NCI-H510A (cell line): ENCODE data around the gene WIPI1.
"Not testable (repeated sequence)": the region's sequence is repeated elsewhere in the genome, so short reads cannot be mapped to it uniquely, and the experiment has no call there.

Experiments
- DNase-seq: peaks from one replicate; lab custom pipeline; 2025; lab: John Stamatoyannopoulos, UW

Gene WIPI1

GRCh38 chr17:68437979-68438822 is 19.1 kb downstream of the WIPI1 start:
- peak; percentile 28 for DNase-seq

GRCh38 chr17:68435876-68436842 is 21.1 kb downstream of the WIPI1 start:
- DNase-seq = peak; percentile 61

GRCh38 chr17:68435361-68435760 is 21.9 kb downstream of the WIPI1 start:
- DNase-seq = no peak

GRCh38 chr17:68433911-68434508 is 23.3 kb downstream of the WIPI1 start:
- DNase-seq = no peak

- no peak for DNase-seq
Observed at GRCh38 chr17:68433211-68433610, 24.1 kb downstream of the WIPI1 start.

- no peak for DNase-seq
Observed at GRCh38 chr17:68432086-68432864, 25.0 kb downstream of the WIPI1 start.

GRCh38 chr17:68431661-68432071 is 25.6 kb downstream of the WIPI1 start:
- no peak for DNase-seq

GRCh38 chr17:68431045-68431608 is 26.2 kb downstream of the WIPI1 start:
- DNase-seq = no peak

GRCh38 chr17:68429881-68430280 is 27.4 kb downstream of the WIPI1 start:
- no peak for DNase-seq

GRCh38 chr17:68428498-68429172 is 28.7 kb downstream of the WIPI1 start:
- DNase-seq = no peak

GRCh38 chr17:68427575-68427974 is 29.7 kb downstream of the WIPI1 start:
- no peak for DNase-seq

GRCh38 chr17:68425979-68426378 is 31.3 kb downstream of the WIPI1 start:
- DNase-seq = no peak

- peak; percentile 78 for DNase-seq
Observed at GRCh38 chr17:68424861-68425260, 32.4 kb downstream of the WIPI1 start.

- no peak for DNase-seq
Observed at GRCh38 chr17:68424203-68424602, 33.1 kb downstream of the WIPI1 start.

- DNase-seq = no peak
Observed at GRCh38 chr17:68423251-68423650, 34.0 kb downstream of the WIPI1 start.

GRCh38 chr17:68422821-68423220 is 34.5 kb downstream of the WIPI1 start:
- no peak for DNase-seq

- no peak for DNase-seq
Observed at GRCh38 chr17:68421486-68421885, 35.8 kb downstream of the WIPI1 start.

- no peak for DNase-seq
Observed at GRCh38 chr17:68420065-68420464, 37.2 kb downstream of the WIPI1 start.

- DNase-seq = no peak
Observed at GRCh38 chr17:68418876-68419275, 38.4 kb downstream of the WIPI1 start.

GRCh38 chr17:68417317-68417716 is 40.0 kb downstream of the WIPI1 start:
- no peak for DNase-seq

- DNase-seq = not testable (repeated sequence)
Observed at GRCh38 chr17:68414901-68415300, 42.4 kb downstream of the WIPI1 start.
